Measurements from ENCODE around the gene CBFB.

- TF ChIP-seq EP300 (IDR thresholded peaks at IDR 0.05) = no peak
- TF ChIP-seq POLR2A (IDR thresholded peaks at IDR 0.05) = no peak
- TF ChIP-seq POLR2AphosphoS5 (IDR thresholded peaks at IDR 0.05) = no peak
Measured at GRCh38 chr16:66988197-66988788, 40.7 kb upstream of the CBFB start, which contains the start of gene CES4A.
